ENCODE data around the gene QSOX1.
"Not testable (repeated sequence)": the region's sequence is repeated elsewhere in the genome, so short reads cannot be mapped to it uniquely, and the experiment has no call there.

Gene QSOX1

DNA sequence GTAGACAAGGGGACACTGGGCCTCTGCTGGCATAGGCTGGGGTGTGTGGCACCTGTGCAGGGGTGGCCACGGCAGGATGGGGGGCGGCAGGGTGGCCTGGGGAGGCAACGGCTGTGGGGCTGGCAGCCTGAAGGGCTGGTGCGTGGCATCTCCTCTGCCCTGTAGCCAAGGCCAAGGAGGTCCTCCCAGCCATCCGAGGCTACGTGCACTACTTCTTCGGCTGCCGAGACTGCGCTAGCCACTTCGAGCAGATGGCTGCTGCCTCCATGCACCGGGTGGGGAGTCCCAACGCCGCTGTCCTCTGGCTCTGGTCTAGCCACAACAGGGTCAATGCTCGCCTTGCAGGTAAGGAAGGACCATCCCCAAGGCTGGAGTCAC lies 39.4 kb downstream of the QSOX1 start:
- no peak for DNase-seq

DNA sequence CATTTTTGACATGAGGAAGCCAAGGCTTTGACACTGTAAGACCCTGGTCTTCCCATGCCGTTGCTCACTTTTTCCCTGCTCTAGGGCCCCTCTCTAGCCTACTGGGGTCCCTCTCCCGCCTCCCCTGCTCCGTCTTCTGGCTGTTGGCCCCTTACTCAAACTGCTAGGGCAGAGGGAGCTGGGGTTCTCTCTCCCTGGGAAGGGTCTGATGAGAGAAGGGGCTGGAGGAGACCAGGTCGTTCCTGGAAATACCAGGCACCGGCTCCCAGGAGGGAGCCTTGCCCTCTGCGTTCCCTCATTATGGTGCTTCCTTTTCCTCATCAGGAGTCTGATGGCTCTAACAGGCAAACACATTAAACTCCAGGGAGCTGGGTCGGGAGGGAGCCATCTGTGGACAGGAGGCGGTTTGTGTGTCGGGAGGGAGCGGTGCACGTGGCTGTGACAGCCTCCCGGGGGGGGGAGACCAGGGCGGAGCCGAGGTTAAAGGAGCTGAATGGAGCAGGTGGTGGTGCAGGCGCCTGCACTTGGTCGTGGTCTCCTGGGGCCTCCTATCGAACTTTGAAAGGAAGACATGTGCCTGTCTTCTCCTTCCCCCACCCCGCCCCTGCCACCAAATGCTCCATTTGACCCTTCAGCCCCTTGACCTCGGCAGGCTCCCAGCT lies 40.0 kb downstream of the QSOX1 start:
- DNase-seq = no peak

DNA sequence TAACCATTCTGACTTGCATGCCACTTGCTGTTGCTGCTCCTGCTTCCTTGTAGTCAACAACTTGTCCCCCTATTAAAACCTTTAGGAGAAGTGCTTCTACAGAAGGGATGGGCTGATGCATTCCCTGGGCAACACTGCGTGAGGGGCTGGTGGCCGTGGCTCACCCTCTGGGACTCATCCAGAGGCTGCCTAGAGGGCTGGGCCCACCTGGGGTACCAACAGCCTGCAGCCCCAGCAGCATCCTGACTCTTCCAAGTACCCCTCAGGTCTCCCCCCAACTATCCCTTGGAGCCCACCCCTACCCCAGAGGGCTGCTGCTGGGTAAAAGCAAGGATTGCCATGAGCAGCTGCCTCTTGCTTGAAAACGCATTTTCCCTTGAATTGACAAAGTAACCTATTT lies 40.7 kb downstream of the QSOX1 start:
- no peak for DNase-seq

DNA sequence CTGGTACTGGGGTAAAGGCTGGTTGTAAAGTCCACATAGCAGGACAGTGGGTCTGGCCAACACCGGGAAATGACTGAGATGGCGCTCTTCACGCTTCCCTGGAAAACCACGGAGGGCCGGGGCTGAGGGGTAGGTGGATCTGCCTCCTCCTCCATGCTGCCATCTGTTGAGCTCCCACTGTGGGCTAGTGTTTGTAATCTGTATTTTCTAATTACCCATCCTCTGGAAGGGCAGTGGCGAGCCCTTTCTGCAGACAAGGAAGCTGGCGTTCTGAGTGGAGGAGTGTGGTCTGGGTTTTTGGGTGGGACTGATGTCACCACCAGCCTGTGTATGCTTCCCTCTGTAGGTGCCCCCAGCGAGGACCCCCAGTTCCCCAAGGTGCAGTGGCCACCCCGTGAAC lies 41.2 kb downstream of the QSOX1 start:
- no peak for DNase-seq

DNA sequence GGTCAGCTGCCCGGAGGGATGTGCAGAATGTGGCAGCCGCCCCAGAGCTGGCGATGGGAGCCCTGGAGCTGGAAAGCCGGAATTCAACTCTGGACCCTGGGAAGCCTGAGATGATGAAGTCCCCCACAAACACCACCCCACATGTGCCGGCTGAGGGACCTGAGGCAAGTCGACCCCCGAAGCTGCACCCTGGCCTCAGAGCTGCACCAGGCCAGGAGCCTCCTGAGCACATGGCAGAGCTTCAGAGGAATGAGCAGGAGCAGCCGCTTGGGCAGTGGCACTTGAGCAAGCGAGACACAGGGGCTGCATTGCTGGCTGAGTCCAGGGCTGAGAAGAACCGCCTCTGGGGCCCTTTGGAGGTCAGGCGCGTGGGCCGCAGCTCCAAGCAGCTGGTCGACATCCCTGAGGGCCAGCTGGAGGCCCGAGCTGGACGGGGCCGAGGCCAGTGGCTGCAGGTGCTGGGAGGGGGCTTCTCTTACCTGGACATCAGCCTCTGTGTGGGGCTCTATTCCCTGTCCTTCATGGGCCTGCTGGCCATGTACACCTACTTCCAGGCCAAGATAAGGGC lies 41.9 kb downstream of the QSOX1 start:
- DNase-seq = no peak

DNA sequence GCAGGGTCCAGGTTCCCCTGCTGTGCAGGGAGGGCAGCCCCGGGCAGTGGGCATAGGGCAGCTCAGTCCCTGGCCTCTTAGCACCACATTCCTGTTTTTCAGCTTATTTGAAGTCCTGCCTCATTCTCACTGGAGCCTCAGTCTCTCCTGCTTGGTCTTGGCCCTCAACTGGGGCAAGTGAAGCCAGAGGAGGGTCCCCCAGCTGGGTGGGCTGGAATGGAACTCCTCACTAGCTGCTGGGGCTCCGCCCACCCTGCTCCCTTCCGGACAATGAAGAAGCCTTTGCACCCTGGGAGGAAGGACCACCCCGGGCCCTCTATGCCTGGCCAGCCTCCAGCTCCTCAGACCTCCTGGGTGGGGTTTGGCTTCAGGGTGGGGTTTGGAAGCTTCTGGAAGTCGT lies 42.6 kb downstream of the QSOX1 start:
- no peak for DNase-seq

DNA sequence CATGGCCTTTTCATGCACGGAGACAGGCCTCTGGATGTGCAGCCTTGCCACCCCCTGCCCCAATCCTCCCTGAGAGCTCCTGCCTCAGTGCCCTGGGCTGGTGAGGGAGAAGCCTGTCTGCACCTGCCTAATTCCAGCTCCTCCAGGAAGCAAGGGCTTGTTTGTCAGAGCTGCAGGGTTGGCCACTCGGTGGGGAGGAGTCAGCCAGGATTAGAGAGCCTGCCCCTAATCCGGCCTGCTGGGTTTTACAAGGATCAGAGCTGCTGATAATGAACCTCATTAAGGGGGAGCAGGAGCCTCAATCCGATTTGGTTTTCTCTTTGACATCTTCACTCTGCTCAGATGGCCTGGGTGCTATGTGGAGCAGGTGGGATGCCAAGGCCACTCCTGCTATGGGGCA lies 43.5 kb downstream of the QSOX1 start:
- DNase-seq = no peak

DNA sequence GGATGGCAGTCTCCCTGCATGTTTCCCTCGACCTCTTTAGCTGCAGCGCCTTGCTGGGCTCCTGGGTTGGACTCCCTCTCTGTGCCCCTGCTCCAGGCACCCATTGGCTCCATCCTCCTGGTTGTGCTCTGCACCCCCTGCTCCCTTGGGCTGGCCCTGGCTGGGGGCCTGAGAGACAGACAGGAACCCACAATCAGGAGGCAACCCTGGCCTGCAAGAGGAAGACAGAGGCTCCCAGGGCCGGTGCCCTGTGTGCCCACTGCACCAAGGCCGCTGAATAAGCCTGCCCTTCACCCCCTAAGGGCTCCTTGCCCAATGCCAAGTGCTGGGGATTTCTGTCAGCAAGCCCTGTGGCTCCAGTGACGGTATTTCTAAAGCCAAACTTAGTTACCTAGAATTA lies 43.9 kb downstream of the QSOX1 start:
- DNase-seq = no peak

DNA sequence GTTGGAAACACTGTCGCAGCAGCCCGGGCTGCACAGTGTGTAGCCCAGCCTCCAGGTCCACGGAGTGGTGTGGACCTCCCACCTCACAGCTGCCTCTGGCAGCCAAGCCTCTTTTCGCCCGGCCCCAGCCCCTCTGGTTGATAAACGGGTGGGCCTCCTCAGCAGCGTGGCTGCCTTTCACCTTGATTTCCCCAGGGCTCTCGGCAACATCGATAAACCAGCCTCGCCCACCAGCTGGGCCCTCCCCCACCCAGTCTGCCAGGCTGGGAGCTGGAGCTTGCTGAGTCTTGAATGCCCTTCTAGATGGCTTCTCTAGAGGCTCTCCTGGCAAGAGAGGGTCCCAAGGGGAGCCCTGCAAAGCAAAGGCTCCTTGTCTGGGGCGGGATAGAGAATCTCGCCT lies 44.3 kb downstream of the QSOX1 start:
- no peak for DNase-seq

DNA sequence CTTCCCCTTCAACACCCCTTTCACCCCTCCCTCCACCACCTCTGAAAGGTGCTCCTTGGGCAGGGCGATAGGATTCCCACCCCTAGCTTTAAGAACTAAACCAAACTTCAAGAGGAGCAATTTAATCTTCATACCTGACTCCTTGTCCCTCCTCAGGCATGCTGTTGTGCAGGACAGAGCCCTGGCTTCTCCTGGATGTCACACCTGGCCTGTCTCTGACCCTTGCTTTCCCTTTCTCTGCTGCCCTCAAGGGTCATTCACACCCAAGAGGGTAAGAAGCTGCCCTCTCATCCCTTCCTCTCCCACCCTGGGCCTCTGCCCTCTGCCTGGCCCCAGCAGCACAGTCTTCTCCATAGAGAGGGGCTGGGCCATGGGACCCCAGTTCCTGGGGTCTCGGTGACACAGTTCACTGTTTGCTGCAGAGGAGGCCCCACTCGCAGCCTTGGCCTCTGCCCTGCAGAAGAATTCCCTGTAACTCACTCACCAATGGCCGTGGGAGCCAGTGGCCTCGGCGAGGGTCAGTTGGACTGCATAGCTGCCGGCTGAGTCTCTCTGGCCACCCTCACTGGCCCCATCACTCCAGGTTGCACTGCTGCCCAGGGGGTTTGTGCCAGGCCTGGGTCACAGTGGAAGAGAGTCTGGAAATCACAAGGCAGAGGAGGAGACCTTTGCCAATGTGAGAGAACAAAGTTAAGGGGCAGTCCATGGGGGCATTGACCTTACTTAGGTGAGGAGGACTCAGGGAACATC lies 47.0 kb downstream of the QSOX1 start:
- DNase-seq = no peak

DNA sequence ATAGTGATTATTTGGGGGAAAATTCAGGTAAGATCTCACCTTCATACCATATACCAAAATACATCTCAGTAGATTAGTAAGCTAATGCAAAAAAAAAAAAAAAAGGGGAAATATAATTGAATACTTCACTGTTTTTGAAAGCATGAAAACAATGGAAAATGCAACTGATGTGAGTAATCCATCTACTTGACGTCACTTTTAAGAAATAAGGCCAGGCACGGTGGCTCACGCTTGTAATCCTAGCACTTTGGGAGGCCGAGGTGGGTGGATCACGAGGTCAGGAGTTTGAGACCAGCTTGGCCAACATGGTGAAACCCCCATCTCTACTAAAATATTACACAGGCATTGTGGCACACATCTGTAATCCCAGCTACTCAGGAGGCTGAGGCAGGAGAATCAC lies 47.9 kb downstream of the QSOX1 start:
- not testable (repeated sequence) for DNase-seq

DNA sequence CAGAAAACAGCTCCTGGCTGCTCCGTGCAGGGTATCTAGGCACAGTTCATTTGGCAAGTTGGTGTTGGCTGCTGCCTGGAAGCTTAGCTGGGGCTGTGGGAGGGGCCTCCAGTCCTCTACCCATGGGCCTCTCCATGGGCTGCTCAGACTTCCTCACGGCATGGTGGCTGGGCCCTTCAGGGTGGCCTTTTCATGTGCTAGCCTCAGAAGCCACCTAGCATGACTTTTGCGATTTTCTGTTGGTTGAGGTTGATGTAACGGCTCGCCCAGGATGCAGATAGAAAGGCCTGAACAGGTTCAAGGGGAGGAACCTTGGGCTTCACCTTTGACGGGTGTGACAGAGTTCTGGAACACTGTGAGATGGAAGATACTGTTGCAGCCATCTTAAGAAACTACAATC lies 49.6 kb downstream of the QSOX1 start:
- DNase-seq = no peak

DNA sequence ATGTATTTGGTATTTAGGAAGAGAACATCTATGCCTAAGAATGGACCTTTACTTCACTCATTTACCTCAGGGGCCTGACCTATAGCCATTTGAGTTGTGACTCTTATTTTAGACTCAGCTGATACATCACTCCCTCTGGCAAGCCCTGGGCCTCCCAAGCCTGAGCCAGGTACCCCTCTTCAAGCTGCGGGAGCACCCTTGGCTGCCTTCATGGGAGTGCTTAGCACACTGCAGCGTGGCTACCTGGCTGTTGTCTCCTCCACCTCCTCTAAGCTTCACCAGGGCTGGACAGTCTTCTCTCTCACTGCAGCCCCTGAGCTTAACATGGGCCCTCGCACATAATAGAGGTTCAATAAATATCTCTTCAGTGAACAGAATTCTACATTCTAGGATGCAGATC lies 51.9 kb downstream of the QSOX1 start:
- no peak for DNase-seq

DNA sequence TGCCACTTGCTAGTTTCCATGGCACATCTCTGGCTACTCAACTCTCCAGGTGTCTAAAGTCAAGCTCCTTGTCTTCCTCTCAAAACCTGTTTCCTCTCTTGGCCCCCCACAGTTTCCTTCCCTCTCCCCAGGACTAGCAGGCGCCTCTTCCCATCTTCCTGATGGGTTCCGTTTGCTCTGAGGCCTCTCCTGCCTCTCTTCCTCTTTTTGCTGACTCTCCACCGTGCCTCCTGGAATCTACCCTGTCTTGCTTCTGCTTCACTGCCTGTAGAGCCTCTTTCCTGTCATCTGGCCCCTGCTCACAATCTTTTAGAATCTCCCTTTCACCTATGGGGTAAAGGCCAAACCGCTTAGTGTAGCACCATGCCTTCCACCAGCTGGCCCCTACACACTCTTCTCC lies 53.6 kb downstream of the QSOX1 start:
- no peak for DNase-seq

DNA sequence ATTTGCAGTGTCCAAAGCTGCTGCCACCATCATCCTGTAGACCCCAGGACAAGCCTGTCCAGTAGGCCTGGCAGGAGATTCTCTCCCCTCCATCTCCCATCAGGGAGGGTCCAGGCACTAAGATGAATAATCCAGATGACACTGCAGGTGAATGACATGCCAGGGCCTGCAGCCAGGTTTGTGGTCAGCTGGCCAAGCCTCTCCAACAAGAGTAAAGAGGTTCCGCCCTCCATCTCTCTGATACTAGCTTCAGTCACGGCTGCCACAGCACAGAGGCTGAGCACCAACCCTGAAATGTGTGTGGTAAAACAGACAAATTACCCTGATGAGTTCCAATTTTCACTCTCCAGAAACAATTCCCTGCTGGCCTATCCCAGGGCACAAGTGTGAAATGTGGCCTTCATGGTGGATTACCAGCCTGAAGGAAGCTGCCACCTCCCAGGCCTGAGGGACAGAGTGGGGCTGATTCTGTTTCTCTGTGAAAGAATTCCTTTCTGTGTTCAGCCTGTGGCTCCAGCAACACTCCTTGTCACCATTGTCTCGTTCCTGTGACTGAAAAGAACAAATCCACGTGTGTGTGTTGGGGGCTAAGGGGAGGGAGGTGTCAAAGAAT lies 55.4 kb downstream of the QSOX1 start:
- no peak for DNase-seq

DNA sequence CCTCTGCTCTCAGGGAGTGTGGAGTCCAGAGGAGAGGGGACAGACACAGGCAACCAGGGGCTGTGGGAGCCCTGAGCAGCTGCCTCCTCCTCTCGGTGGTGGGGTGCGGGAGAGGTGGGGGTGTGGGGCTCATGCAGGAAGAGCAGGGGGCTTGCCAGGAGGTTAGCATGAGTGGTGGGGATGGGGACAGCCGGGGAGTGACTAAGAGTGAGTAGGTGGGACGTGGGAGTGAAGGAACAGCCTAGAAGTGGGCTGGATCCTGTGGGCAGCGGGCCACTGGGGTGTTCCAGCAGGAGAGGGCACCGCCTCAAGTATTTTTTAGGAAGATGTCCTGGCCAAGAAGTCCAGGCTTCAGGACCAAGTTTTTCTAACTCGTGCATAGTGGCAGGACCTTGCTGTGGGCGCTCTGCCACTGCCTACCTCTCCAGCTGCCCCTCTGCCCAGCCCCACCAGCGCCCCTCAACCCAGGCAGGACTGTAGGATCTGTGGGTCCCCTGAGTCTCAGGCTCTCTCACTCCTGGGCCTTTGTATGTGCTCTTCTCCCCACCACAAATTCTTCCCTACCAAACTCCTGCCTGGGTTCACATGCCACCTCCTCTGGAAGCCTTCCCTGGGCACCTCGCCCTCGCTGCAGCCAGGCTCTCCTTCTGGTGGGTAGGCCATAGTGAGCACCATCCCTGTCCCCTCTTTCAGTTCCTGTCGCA lies 56.6 kb downstream of the QSOX1 start:
- DNase-seq = no peak

DNA sequence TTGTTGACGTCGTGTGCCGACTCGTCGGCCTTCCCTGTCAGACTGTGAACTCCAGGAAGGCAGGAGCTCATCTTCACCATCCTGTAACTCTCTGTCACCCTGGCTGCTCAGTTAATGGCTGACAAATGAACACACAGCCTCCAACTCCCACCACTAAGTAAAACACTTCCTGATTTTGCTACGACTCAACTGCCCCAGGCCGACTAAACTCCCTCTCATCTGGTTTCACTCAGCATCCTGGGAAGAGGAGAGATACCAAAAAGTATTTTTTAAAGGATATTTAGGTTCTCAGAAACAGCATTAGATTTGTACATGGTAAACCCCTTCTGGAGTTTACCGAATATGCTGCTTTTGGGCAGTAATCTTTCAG lies 57.2 kb downstream of the QSOX1 start:
- DNase-seq = no peak

DNA sequence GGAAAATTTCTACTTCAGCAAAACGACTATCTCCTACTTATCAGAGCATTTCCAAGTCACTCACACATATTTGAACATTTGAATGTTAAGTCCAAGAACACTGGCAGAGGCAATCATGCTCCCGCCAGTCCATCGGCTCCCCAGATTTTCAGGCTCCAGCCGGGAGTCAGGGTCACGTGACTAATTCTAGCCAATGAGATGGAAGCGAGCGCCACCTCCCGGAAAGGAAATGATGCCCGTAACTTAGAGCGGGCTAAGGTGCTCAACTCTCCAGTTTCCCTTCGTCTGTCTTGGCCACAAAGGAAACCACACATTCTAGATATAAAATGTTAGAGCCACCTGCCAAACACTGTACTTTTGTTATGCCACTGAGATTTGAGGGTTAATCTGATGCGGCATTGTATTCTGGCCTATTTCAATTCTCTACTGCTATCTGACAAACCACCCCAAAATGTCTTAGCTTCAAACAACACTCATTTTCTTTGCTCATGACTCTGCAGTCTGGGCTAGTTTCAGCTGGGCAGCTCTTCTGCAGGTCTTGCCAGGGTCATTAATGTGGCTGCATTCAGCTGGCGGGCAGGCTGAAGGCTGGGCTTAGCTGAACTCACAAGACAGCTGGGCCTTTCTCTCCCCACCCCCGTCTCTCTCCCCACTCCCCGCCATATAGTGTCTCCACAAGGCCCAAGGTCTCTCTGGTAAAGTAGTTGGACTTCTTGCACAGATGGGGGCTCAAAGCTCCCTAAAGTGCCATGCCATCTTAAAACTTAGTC lies 58.9 kb downstream of the QSOX1 start:
- DNase-seq = no peak

DNA sequence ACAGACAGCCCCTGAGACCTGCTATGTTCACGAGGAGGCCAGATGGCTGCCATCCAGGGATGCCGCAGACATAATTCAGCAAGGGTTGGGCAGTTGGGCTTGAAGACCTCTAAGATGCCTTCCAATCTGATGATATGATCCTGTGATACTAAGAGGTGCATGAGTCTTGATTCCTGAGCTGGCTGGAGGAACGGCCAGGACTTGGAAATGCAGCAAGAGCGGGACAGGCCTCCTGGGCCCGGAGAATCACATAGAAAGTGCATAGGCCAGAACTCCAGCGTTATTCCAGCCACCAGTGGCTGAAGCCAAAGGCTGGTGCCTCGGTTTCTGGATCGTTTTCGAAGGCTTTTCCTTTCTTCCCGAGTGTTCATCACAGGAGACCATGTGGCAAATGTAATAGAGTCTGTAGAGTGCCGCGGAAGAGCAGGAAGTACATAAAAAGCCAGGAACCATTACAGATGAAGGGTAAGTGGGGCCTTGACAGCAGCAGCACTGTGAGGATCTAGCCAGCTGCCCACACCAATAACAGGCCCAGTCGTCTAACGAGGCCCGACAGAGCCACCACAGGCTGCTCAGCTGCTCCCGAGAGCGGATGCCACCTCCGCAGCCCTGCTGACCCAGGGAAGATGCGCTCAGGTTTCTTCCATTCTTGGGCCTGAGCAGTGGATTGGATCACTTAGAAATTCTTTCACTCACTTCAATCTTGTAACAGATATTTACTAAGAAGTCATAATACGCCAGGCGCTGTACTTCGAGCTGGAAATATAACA lies 61.4 kb downstream of the QSOX1 start:
- DNase-seq = no peak

DNA sequence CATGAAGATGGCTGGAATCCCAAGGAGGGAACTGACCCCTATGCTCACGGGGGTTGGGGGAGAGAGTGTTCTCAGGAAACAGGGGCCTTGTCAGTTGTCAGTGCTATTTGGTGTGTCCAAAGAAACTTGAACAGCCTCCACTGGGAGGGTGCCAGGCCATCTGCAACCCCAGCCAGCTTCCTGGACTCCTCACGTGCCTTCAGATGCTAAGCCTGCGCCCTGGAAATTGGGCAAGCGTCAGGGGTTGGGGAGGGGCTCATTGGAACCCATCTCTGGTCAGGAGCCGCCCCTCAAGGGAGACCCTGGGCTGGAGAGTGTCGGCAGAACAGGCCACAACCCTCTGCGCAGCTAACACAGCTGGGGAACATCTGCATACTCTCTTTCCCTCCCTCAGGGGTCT lies 62.3 kb downstream of the QSOX1 start:
- no peak for DNase-seq

DNA sequence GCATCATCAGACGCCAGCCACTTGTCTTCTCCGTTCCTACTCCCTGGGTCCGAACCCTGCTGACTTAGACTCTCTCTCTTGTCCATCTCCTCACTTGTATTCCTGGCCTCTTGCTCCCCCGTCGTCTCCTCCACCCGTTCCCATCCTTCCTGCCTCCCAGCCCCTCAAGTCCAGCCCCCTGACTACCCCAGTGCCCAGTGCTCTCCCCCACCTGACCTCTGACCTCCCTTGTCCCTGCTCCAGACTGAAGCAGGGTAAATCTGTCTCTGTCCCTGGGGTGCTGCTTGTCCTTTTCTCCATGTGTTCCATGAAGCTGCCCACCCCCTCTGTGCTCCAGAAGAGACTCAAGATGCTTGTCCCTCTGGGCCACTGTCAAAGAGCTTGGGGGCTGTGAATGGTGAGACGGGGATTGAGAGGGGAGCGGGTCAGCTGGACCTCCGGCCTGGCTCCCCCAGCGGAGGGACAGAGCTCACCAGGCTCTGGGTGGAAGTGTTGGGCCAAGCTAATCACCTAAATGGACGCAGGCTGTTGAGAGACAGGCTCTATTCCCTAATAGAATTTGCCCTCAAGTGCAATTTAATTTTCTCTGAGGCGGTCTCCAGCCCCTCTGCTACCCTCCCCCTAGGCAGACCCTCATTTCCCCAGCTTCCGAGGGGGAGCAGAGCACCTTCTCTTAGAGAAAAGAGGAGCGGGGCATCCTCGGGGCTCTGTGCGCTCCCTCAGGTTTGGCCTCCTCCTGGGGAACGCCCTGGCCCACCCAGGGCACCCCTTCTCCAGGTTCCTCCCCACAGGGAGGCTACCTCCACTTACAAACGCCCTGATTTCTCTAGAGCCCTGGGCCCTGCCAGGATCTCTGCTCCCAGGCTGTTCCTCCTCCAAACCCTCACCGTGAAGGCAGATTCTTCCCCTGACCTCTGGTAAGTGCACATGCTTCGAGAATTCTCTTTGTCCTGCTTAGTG lies 64.4 kb downstream of the QSOX1 start:
- DNase-seq = no peak
